ENCODE data around the gene GIGYF2. TPM values are rescaled to one million over a fixed set of nuclear protein-coding genes. Genes with fewer than 3 reads are reported as not detected.

The GIGYF2 gene
- total RNA-seq, 1 donor: 57.2 TPM

DNA sequence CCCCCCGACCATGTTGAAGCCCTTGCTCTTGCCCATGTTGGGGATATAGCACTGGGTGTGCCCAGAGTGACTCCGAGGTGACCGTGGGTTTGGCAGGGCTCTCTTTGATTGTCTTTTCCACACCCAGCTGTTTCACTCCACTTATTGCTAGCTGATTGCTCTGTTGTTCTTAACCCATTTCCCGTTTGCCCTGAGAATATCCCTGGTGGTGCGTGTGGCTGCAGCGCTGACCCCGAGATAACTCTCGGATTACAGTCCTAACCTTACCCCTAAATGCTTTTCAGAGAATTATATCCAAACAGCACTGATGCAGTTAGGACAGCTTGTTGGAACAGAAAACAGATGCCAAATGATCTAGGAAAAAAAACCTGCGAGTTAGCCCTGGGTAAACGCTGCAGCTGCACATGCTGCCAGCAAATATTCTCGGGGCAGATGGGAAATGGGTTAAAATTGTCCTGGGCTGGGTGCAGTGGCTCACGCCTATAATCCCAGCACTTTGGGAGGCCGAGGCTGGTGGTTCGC is 138.6 kb downstream of the GIGYF2 start:
- Histone ChIP-seq H3K4me3 (ENCODE audit: insufficient read depth, low read length) (no peak overlapping the region), H2AFZ (ENCODE audit: low read length) (no peak overlapping the region), H3K27ac (ENCODE audit: low read depth, low read length) (no peak overlapping the region), H3K79me2 (ENCODE audit: insufficient read depth, low read length) (peaks cover 33% of the 10 kb centered on the region), H3K4me1 (ENCODE audit: insufficient read depth, low read length) (peaks cover 10% of the 10 kb centered on the region), H3K9me3 (ENCODE audit: low read depth, low read length) (no peaks in the 10 kb centered on the region), H4K20me1 (ENCODE audit: insufficient read depth, low read length) (peaks cover 13% of the 10 kb centered on the region), H3K27me3 (ENCODE audit: insufficient read depth, low read length) (no peaks in the 10 kb centered on the region), H3K36me3 (ENCODE audit: insufficient read depth, low read length) (peaks cover 55% of the 10 kb centered on the region), H3K4me2 (ENCODE audit: insufficient read depth, low read length) (no peak overlapping the region)
- no peak for DNase-seq (ENCODE audit: insufficient read length, low spot score, missing footprints)
- TF ChIP-seq, protein P1, sequence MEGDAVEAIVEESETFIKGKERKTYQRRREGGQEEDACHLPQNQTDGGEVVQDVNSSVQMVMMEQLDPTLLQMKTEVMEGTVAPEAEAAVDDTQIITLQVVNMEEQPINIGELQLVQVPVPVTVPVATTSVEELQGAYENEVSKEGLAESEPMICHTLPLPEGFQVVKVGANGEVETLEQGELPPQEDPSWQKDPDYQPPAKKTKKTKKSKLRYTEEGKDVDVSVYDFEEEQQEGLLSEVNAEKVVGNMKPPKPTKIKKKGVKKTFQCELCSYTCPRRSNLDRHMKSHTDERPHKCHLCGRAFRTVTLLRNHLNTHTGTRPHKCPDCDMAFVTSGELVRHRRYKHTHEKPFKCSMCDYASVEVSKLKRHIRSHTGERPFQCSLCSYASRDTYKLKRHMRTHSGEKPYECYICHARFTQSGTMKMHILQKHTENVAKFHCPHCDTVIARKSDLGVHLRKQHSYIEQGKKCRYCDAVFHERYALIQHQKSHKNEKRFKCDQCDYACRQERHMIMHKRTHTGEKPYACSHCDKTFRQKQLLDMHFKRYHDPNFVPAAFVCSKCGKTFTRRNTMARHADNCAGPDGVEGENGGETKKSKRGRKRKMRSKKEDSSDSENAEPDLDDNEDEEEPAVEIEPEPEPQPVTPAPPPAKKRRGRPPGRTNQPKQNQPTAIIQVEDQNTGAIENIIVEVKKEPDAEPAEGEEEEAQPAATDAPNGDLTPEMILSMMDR (IDR thresholded peaks at IDR 0.05; ENCODE audit: extremely low read depth, low read depth, low read length): no peak

DNA sequence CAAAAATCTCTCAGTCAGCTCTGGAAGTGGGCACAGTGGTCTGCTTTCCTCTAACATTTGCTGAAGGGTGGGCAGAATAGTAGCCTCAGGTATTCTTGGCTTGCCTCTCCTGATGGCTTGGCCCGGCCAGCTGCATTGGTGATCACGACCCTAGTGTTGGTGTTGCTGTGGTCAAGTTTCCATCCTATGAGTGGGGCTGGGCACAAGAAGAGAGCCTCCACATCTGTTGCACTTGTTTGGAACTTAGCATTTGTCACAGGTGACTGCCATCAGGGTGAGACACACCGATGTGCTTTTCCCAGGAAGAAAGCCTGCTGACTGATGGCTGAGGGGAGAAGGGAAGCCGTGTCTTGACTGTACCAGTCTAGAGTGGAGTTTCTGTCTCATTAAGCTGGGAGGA is 139.8 kb downstream of the GIGYF2 start:
- DNase-seq (ENCODE audit: insufficient read length, low spot score, missing footprints): no peak
- no peak overlapping the region for H3K27ac ChIP-seq (ENCODE audit: low read depth, low read length)
- peaks cover 53% of the 10 kb centered on the region for H3K36me3 ChIP-seq (ENCODE audit: insufficient read depth, low read length)
- no peaks in the 10 kb centered on the region for H3K27me3 ChIP-seq (ENCODE audit: insufficient read depth, low read length)
- peaks cover 13% of the 10 kb centered on the region for H4K20me1 ChIP-seq (ENCODE audit: insufficient read depth, low read length)
- no peak overlapping the region for H3K4me3 ChIP-seq (ENCODE audit: insufficient read depth, low read length)
- H3K79me2 ChIP-seq (ENCODE audit: insufficient read depth, low read length): peaks cover 33% of the 10 kb centered on the region
- TF ChIP-seq, protein P1 (IDR thresholded peaks at IDR 0.05; ENCODE audit: extremely low read depth, low read depth, low read length): no peak
- no peaks in the 10 kb centered on the region for H3K9me3 ChIP-seq (ENCODE audit: low read depth, low read length)
- H3K4me2 ChIP-seq (ENCODE audit: insufficient read depth, low read length): no peak overlapping the region
- H2AFZ ChIP-seq (ENCODE audit: low read length): no peak overlapping the region
- H3K4me1 ChIP-seq (ENCODE audit: insufficient read depth, low read length): peaks cover 10% of the 10 kb centered on the region

DNA sequence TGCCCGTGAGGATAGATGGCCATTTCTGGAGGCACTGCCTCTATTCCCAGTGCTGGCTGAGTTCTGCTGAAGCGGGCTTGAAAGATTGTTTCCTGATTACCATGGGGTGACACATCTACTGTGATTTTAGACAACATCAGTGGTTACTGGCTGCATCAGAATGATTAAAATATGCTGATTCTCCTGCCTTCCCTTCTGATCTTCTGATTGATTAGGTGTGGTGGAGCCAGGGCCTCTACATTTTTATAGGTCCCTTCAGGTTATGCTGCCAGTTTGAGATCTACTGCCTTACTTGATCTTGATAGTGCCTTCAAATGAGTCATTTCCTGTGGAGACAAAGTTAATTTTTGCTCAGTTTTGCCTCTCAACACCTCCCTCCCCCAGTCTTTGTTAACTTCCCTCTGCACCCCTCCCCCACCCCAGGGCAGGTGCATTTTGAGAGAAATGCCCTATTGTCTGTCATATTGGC is 141.3 kb downstream of the GIGYF2 start:
- Histone ChIP-seq H3K4me1 (ENCODE audit: insufficient read depth, low read length) (peaks cover 10% of the 10 kb centered on the region), H3K79me2 (ENCODE audit: insufficient read depth, low read length) (peaks cover 33% of the 10 kb centered on the region), H3K36me3 (ENCODE audit: insufficient read depth, low read length) (peaks cover 41% of the 10 kb centered on the region), H3K27ac (ENCODE audit: low read depth, low read length) (peak overlapping the region; percentile 19), H4K20me1 (ENCODE audit: insufficient read depth, low read length) (peaks cover 13% of the 10 kb centered on the region), H3K4me2 (ENCODE audit: insufficient read depth, low read length) (peak overlapping the region; percentile 11), H3K27me3 (ENCODE audit: insufficient read depth, low read length) (no peaks in the 10 kb centered on the region), H3K4me3 (ENCODE audit: insufficient read depth, low read length) (no peak overlapping the region), H3K9me3 (ENCODE audit: low read depth, low read length) (no peaks in the 10 kb centered on the region), H2AFZ (ENCODE audit: low read length) (no peak overlapping the region)
- TF ChIP-seq, protein P1 (IDR thresholded peaks at IDR 0.05; ENCODE audit: extremely low read depth, low read depth, low read length): no peak
- DNase-seq (ENCODE audit: insufficient read length, low spot score, missing footprints): no peak

DNA sequence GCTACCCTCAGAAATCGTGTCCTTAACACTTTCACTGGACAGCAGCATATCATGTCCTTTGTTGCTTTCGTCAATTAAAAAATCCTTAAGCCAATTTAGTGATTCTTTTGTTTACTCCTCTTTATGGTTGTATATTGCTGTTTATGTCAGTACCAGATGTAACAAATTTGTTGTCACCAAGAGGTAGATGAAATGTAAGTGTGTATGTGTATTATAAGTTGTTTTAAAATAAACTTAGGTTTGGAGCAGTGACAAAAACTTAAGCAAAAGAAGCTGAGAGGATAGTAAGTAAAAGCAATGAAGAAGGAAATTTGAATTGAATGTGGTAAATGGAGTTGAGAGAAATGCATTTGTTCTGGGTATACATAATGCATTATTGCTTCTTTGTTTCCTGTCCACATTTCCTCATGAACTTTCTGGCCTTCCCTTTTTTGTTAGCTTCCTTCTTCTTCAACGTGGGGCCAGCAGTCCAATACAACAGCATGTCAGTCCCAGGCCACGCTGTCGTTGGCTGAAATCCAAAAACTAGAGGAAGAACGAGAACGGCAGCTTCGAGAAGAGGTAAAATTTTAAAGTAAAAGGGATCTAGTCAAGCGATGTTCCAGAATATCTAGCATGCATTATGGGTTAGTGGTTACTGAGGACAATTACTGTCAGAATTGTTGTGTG is 142.4 kb downstream of the GIGYF2 start:
- H3K4me2 ChIP-seq (ENCODE audit: insufficient read depth, low read length): no peak overlapping the region

More for the DNA sequence above, 142.4 kb downstream of the GIGYF2 start:
- no peak for DNase-seq (ENCODE audit: insufficient read length, low spot score, missing footprints)
- Histone ChIP-seq H3K36me3 (ENCODE audit: insufficient read depth, low read length) (peaks cover 39% of the 10 kb centered on the region), H3K27ac (ENCODE audit: low read depth, low read length) (no peak overlapping the region), H4K20me1 (ENCODE audit: insufficient read depth, low read length) (peaks cover 13% of the 10 kb centered on the region), H2AFZ (ENCODE audit: low read length) (no peak overlapping the region), H3K4me3 (ENCODE audit: insufficient read depth, low read length) (no peak overlapping the region), H3K4me1 (ENCODE audit: insufficient read depth, low read length) (peaks cover 10% of the 10 kb centered on the region), H3K27me3 (ENCODE audit: insufficient read depth, low read length) (no peaks in the 10 kb centered on the region), H3K9me3 (ENCODE audit: low read depth, low read length) (no peaks in the 10 kb centered on the region), H3K79me2 (ENCODE audit: insufficient read depth, low read length) (peaks cover 30% of the 10 kb centered on the region)
- TF ChIP-seq, protein P1 (IDR thresholded peaks at IDR 0.05; ENCODE audit: extremely low read depth, low read depth, low read length): no peak

Data from osteoblast (primary cell).